ENCODE measurements around the gene SLC43A1. TPM values are rescaled to one million over a fixed set of nuclear protein-coding genes. Genes with fewer than 3 reads are reported as not detected.

The SLC43A1 gene
- total RNA-seq, 1 donor from 2014 or later: 9.1 TPM

Small RNA genes lying within 50 kb of the gene (small RNA-seq; reads per million reads assigned to genes)
- not detected for gene RN7SL605P (ENCODE audit: low replicate concordance)
- not detected for gene RNA5SP341 (ENCODE audit: low replicate concordance)

Other genes with a start within 250 kb of the SLC43A1 start
- 112 TPM for gene TNKS1BP1, start 190.8 kb downstream of the SLC43A1 start, total RNA-seq
- 66.2 TPM for gene SSRP1, start 179.8 kb downstream of the SLC43A1 start, total RNA-seq
- gene P2RX3, start 177.3 kb downstream of the SLC43A1 start, total RNA-seq: not detected
- 0.41 TPM for gene PRG3, start 134.6 kb downstream of the SLC43A1 start, total RNA-seq
- gene PRG2, start 125.1 kb downstream of the SLC43A1 start, total RNA-seq: not detected
- 49.4 TPM for gene SLC43A3, start 88.6 kb downstream of the SLC43A1 start, total RNA-seq
- gene RTN4RL2, start 55.2 kb downstream of the SLC43A1 start, total RNA-seq: 0.21 TPM
- 16.8 TPM for gene TIMM10, start 15.1 kb upstream of the SLC43A1 start, total RNA-seq
- gene SMTNL1, start 21.9 kb upstream of the SLC43A1 start, total RNA-seq: 107 TPM
- 12.9 TPM for gene UBE2L6, start 52.0 kb upstream of the SLC43A1 start, total RNA-seq
- 20.8 TPM for gene SERPING1, start 82.0 kb upstream of the SLC43A1 start, total RNA-seq
- gene YPEL4, start 134.2 kb upstream of the SLC43A1 start, total RNA-seq: 1.1 TPM
- 14.3 TPM for gene CLP1, start 142.1 kb upstream of the SLC43A1 start, total RNA-seq
- 29.7 TPM for gene ZDHHC5, start 152.4 kb upstream of the SLC43A1 start, total RNA-seq
- 11.0 TPM for gene MED19, start 196.5 kb upstream of the SLC43A1 start, total RNA-seq
- gene TMX2, start 196.9 kb upstream of the SLC43A1 start, total RNA-seq: 34.8 TPM
- gene SELENOH, start 225.8 kb upstream of the SLC43A1 start, total RNA-seq: 73.2 TPM
- gene BTBD18, start 236.1 kb upstream of the SLC43A1 start, total RNA-seq: not detected
- gene CTNND1, start 246.1 kb upstream of the SLC43A1 start, total RNA-seq: 185 TPM

Data from tongue (tissue), 2 donors.